Activated CD4-positive, alpha-beta T cell treated with anti-CD3 and anti-CD28 coated beads, Interleukin-2, amount 50 U/mL, for 24 hours (primary cell): ENCODE measurements around the gene FTSJ3.

Experiments
- DNase-seq, 2 donors: peaks; one replicate each; pipeline ENCODE4 v3.0.0-alpha.2; 2020; ENCODE audit warnings: low read depth in 1 of 2, low spot score in 1 of 2

Gene FTSJ3

DNA sequence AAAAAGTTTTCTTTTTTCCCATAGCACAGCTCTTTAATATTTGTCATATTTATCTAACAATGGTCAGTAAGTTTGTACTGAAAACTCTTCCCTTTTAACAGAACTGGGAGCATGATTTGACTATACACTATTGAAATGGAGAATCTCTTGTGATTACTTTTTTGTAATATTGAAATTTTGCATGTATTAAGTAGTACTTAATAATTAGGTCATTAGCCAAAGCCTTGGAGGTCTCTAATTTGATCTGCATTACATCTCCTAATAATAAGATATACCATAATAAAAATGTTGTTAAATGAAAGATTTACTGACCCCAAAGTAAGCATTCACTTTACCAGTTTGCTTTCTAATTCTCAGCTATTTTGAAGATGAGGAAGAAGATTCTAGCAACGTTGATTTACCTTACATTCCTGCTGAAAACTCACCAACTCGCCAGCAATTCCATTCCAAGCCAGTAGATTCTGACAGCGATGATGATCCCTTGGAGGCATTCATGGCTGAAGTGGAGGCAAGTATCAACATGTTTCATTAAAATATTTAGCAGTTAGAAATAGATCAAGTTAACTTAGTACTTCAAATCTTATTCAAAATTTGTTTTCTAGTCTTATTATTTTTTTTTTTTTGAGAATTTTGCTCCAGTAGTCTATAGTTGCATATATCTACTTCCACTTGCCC lies 35.3 kb downstream of the FTSJ3 start:
- no peak for DNase-seq

DNA sequence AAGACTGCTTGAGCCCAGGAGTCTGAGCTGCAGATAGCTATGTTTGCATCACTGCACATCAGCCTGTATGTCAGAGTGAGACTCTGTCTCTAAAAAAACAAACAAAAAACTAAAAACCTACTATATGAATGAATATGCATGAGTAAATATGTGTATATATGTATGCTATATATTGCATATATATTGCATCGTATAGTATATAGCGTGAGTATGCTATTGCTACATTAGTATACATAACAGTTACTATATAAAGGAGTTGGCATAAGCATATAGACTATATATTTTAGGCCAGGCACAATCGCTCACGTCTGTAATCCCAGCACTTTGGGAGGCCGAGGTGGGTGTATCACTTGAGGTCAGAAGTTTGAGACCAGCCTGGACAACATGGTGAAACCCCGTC lies 37.4 kb downstream of the FTSJ3 start:
- DNase-seq: no peak

DNA sequence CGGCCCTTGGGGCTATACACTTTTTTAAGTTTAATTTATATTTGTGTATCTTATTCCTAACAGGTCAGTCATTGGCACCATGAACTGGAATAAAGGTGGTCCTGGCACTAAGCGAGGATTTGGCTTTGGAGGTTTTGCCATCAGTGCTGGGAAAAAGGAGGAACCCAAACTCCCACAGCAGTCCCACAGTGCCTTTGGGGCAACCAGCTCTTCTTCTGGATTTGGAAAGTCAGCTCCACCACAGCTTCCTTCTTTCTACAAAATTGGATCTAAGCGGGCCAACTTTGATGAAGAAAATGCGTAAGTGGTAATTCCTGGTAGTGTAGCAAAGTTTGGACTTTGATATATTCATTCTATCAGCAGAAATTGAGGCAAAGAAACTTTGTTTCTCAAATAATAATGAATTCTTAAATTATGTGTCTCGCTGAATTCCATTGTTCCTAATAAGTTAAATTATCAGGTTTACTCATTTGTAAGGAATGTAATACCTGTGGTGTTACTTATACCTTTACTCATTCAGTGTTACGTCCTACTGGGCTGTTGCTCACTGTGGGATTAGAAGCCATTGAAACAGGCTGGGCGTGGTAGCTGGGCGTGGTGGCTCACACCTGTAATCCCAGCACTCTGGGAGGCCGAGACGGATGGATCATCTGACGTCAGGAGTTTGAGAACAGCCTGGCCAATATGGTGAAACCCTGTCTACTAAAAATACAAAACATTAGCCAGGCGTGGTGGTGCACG lies 40.3 kb downstream of the FTSJ3 start:
- no peak for DNase-seq

DNA sequence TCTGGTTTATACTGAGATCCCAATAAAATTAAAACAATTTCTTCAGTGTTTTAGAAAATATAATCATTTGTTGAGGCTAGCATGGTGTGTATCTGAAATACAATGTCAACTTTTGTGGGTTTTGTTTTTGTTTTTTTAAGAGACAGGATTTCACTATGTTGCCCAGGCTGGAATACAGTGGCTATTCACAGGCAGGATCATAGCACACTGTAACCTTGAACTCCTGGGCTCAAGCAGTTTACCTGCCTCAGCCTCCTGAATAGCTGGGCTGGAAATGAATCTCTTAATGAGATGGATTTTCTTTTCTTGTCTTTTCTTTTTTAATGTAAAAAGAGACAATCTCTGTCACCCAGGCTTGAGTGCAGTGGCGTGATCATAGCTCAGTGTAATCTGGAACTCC lies 41.3 kb downstream of the FTSJ3 start:
- no peak for DNase-seq

DNA sequence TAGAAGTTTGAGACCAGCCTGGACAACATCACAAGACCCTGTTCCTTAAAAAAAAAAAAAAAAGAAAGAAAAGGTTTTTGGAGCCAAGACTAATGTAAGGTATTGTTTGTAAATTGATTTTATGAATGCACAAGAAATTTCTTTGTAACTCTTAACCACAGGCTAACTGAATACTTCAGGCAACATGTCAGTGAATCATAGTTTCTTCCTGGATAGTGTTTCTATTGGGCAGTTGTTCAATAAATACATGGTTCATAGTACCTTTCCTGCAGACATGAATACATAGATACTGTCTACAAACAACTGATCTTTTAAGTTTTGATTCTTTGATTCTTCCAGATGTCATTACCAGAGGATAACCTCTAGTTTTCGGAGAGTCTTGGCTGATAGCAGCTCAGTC lies 41.9 kb downstream of the FTSJ3 start:
- no peak for DNase-seq

DNA sequence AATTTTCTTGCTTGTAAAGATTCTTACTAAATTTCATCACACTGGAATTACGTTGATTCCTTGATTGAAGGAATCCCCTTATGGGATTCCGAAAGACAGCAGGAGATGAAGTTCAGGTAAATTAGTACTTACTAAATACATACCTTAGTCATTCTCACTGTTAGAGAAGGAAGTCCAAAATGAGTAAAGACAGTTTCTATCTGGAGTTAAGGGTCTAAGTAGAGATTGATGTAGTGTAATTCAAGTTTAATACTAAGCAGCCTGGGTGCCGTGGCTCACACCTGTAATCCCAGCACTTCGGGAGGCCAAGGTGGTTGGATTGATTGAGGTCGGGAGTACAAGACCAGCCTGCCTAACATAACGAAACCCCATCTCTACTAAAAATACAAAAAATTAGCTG lies 43.9 kb downstream of the FTSJ3 start:
- DNase-seq: no peak

DNA sequence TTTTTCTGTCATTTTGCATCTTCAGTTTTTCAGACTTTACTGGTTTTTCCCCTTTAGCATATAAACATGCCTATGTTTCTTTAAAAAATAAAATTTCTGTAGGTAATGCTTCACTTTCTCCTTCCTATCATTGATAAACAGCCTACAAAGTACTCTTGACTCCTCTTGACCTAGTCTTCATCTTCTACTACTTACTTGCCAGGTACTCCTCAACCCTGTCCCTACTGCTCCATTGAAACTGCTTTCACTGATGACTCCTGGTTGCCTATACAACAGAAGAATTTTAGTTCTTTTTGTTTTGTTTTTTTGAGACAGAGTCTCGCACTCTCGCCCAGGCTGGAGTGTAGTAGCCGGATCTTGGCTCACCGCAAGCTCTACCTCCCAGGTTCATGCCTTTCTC lies 46.5 kb downstream of the FTSJ3 start:
- no peak for DNase-seq

DNA sequence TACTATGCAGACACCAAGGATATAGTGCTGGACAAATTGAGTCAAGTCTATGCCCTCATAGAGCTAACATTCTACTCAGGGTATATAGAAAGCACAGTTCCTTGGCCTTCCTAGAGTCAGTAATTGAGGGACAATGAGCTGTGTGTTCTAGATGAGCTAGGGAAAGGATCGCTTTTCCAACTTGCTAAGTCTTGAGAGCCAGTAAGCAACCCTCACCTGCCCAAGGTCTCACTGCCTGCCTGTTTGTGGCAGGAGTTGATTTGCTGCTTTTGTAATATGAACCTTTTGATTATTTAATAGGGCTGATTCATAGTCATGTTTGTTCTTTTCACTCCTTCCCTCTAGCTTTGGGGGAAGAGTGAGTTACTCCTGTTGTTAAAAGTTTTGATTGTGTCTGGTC lies 47.0 kb downstream of the FTSJ3 start:
- DNase-seq: no peak

DNA sequence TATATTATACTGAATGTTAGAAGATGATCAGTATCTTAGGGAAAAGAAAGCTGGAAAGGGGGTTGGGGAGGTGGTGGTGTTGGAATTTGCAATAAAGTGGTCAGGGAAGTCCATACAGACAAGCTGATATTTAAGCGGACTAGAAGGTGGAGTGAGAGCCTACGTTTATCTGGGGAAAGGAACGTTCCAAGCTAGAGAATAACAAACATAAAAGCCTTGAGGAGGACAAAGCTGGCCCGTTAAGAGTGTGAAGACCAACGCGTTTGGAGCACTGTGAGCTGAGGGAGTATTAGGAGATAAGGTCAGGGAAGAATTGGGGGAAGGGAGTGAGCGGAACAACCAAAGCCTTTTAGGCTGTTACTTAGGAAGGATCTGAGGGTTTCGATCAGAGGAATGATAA lies 52.0 kb downstream of the FTSJ3 start:
- DNase-seq: no peak

DNA sequence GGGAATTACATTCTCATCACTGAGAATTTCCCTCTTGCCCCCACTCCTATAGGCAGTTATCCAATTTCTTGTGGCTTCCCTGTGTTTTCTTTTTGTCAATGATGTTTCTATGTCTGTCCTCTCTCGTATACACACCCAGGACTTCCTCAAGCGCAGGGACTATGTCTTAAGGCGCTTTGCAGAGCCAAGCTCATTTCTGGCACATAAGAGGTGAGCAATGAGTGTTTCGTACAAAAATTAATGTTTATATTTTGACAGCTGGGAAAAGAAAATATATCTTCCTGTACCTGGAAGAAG lies 52.5 kb downstream of the FTSJ3 start:
- no peak for DNase-seq

DNA sequence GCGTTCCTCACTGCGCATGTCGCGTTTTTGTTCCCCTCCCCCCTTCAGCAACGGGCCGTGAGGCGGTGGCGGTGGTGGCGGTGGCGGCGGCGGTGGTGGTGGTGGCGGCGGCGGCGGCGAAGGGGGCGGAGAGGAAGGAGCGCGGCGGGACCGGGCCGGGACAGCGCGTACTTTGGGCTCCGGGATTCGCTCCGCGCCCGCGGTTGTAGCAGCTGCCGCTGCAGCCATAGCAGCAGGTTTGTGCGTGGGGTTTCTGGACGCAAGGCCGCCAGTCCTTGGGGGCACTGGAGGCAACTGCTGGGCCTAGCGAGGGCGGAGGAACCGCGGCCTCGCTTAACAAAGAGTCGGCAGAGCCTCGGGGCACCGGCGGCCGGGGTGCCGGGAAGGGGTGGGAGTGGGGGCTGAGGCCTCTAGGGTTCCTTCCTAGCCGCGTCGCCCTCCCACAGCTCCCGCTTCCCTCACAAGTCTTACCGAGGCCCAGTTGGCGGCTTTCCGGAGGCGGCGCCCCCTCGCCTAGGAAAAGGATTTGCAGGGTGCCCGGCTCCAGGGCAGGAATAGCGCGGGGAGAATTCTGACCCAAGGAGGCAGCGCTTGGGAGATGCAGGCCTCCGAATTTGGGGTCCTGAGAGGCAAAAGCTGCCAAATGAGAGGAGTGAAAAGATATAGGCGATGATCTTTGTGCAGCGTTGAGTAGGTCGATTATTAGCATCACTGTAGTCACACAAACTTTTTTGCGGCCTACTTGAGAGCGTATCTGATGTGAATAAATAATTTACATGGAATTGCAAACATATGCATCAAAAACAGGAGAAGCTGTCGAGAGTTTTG lies 53.1 kb downstream of the FTSJ3 start, which contains the start of gene DDX42:
DDX42 (plus strand) TSS at position 30 of the 828 bp plus-strand sequence. CDS start 12,880 bp downstream, outside the sequence.
- peak; percentile 19 to 90 for DNase-seq

DNA sequence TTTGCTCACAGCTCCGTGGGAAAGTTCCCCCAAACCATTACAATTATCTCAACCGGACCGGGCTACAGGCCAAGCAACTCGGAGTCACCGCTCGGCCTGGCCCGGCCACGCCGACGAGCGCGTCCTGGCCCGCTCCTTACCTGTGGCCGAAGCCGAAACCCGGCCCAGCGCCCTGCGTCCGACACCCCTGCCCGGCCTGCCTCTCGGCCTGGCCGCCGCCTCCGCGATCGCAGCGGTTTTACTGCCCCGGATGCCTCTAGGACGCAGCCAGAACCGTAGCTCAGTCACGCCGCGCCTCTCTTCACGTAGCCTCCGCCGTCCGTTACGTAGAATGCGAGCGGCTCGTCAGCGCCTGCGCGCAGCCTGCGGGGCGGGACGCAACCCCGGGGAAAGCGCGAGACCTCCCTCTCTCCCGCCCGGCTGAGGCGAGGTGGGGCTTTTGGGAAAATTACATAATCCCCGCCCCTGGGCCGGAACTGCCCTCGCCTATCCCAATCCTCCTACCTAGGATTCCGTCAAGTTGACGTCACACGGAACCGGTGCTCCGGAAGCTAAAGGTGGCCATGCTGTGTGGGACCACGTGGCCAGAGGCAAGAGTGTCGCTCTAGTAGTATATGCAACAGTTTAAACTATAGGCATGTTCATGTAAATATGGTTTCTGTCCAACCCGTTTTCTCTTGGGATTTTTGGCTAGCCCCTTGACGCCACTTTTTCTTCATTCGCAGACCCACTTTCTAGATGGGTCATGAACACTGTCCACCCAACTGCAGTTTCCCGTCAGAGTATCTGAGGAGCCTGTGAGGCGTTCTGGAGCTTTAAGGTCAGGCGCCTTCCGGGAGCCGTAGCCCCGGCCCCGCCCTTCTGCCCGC lies 54.0 kb downstream of the FTSJ3 start, which contains the start of gene CCDC47:
CCDC47 (minus strand) TSS at position 326 of the 869 bp plus-strand sequence. CDS start 7,422 bp downstream, outside the sequence.
- peak; percentile 97 to 98 for DNase-seq

DNA sequence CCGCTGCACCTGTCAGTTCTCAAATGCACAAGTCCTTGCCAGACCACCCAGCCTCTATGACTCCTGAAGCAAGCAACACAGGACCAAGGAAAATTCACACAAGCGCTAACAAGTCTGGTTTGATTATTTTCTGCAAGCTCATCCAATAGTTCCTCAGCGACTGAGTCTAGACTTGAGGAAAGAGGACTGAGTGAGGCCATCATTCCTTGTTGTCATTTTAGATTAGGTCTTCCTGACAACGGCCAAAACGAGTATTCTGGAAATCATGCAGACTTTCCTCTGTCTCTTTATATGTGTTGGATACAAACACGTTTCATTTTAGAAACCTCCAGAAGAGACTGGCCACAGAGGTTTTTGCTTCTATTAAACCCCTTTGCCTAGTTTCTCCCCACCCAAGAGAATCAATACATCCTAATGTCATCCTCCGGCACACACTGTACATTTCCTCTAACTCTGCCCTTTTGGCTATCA lies 54.6 kb downstream of the FTSJ3 start:
- DNase-seq: no peak
